Stimulated activated CD4-positive, alpha-beta T cell treated with anti-CD3 and anti-CD28 coated beads, TNF-alpha, amount 100 ng/mL, for 1 hour (primary cell): ENCODE data around the gene USP17L26.
"Not testable (repeated sequence)": the region's sequence is repeated elsewhere in the genome, so short reads cannot be mapped to it uniquely, and the experiment has no call there.

Source experiments
- DNase-seq, 3 donors: peaks; one replicate each; pipeline ENCODE4 v3.0.0-alpha.2; 2020; ENCODE audit warnings: low read depth in 3 of 3, low spot score in 1 of 3

The USP17L26 gene, protein sequence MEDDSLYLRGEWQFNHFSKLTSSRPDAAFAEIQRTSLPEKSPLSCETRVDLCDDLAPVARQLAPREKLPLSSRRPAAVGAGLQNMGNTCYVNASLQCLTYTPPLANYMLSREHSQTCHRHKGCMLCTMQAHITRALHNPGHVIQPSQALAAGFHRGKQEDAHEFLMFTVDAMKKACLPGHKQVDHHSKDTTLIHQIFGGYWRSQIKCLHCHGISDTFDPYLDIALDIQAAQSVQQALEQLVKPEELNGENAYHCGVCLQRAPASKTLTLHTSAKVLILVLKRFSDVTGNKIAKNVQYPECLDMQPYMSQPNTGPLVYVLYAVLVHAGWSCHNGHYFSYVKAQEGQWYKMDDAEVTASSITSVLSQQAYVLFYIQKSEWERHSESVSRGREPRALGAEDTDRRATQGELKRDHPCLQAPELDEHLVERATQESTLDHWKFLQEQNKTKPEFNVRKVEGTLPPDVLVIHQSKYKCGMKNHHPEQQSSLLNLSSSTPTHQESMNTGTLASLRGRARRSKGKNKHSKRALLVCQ

GRCh38 chr4:9334358-9334757, at the start of gene USP17L26:
Gene USP17L26, plus strand, starts transcription at chr4:9334658. Its CDS starts 0 bp downstream, at chr4:9334658.
- DNase-seq = not testable (repeated sequence)

- not testable (repeated sequence) for DNase-seq
These were observed 10.3 kb upstream of the USP17L26 start for GRCh38 chr4:9324191-9324590.

GRCh38 chr4:9324865-9325264, 9.6 kb upstream of the USP17L26 start, which contains the start of gene USP17L24:
Gene USP17L24, plus strand, starts transcription at chr4:9325165. Its CDS starts 0 bp downstream, at chr4:9325165.
- DNase-seq = not testable (repeated sequence)

DNA sequence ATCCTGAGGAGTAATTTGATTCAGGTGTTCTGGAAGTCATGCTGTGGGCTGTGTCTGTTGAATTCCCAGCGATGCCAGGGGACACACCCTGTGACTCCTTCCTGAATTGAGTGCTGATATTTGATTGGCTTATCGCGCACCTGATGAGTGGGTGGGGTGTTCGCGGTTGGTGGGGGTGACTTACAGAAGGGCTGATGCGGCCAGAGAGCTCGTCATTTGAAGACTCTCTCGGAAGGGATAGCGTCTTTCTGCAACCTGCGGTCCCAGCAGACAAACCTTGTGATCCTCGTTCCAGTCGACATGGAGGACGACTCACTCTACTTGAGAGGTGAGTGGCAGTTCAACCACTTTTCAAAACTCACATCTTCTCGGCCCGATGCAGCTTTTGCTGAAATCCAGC, 4.8 kb upstream of the USP17L26 start, which contains the start of gene USP17L25:
Gene USP17L25, plus strand, starts transcription at position 301 of the 400 bp plus-strand sequence. Its CDS starts 0 bp downstream, at position 301.
- DNase-seq = not testable (repeated sequence)

GRCh38 chr4:9339103-9339502, 4.6 kb downstream of the USP17L26 start, which contains the start of gene USP17L5:
Gene USP17L5, plus strand, starts transcription at chr4:9339403. Its CDS starts 0 bp downstream, at chr4:9339403.
- not testable (repeated sequence) for DNase-seq

GRCh38 chr4:9343848-9344247, 9.4 kb downstream of the USP17L26 start, which contains the start of gene USP17L27:
Gene USP17L27, plus strand, starts transcription at chr4:9344148. Its CDS starts 0 bp downstream, at chr4:9344148.
- not testable (repeated sequence) for DNase-seq

- DNase-seq = not testable (repeated sequence)
These were observed 14.1 kb downstream of the USP17L26 start, which contains the start of gene USP17L28 for GRCh38 chr4:9348593-9348992. Gene USP17L28, plus strand, starts transcription at chr4:9348893. Its CDS starts 0 bp downstream, at chr4:9348893.

GRCh38 chr4:9350866-9351265, 16.4 kb downstream of the USP17L26 start:
- DNase-seq = not testable (repeated sequence)

- DNase-seq = not testable (repeated sequence)
These were observed 18.9 kb downstream of the USP17L26 start, which contains the start of gene USP17L29 for GRCh38 chr4:9353338-9353737. Gene USP17L29, plus strand, starts transcription at chr4:9353638. Its CDS starts 0 bp downstream, at chr4:9353638.

- DNase-seq = not testable (repeated sequence)
These were observed 28.4 kb downstream of the USP17L26 start, which contains the start of gene USP17L30 for GRCh38 chr4:9362829-9363228. Gene USP17L30, plus strand, starts transcription at chr4:9363129. Its CDS starts 0 bp downstream, at chr4:9363129.

DNA sequence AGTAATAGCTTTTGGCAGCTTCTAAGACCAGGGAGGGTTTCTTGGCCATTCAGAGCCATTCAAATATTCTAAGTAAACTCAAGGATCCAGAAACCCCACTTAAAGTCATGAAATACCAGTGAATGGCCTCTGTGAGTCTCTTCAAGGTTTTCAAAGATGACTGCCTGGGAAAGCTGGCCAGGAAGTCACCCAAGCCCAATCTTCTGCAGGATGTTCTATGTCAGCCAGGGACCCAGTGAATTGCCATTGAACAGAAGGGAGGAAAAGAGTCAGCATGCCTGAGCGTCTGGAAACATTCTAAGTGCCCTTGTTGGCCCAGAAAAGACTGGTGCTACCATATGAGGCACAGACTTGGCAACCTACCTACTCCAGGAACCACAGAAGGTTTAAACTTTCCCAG, 45.4 kb downstream of the USP17L26 start:
- DNase-seq = not testable (repeated sequence)

GRCh38 chr4:9381012-9381534, 46.6 kb downstream of the USP17L26 start:
- peak; percentile 1 to 28 (median 18) for DNase-seq

- no peak for DNase-seq
These were observed 49.7 kb downstream of the USP17L26 start for GRCh38 chr4:9384126-9384525.
